Smooth muscle cell (in vitro differentiated cells): Measurements from ENCODE around the gene ELK4. TPM values are rescaled to one million over a fixed set of nuclear protein-coding genes. Genes with fewer than 3 reads are reported as not detected.
A peak's percentile ranks its signal among the peaks of the same experiment; 100 is the strongest.

Experiments
- DNase-seq: peaks from one replicate; lab custom pipeline; 2025; ENCODE audit not compliant: unreplicated experiment; lab: John Stamatoyannopoulos, UW
- H2AFZ ChIP-seq: fragments of 200-600 bp; sonication (generic); 2 replicates; pipeline ENCODE4 v1.6.0; 2016; ENCODE audit warnings: antibody characterized with exemption, low read depth, mild to moderate bottlenecking
- H3F3A ChIP-seq: fragments of 200-600 bp; sonication (generic); 2 replicates; pipeline ENCODE4 v1.6.0; 2017; ENCODE audit warnings: antibody characterized with exemption, low read depth
- H3K27ac ChIP-seq: fragments of 200-600 bp; sonication (generic); 2 replicates; pipeline ENCODE4 v1.5.1; 2016; ENCODE audit warnings: low read depth, mild to moderate bottlenecking
- H3K27me3 ChIP-seq: fragments of 200-600 bp; sonication (generic); 2 replicates; pipeline ENCODE4 v1.6.1; 2016; ENCODE audit warnings: low read depth, mild to moderate bottlenecking
- H3K36me3 ChIP-seq: fragments of 200-600 bp; sonication (generic); 2 replicates; pipeline ENCODE4 v1.5.1; 2016; ENCODE audit warnings: low read depth
- H3K4me1 ChIP-seq: fragments of 200-600 bp; sonication (generic); 2 replicates; pipeline ENCODE4 v1.5.1; 2016; ENCODE audit warnings: low read depth
- H3K4me2 ChIP-seq: fragments of 200-600 bp; sonication (generic); 2 replicates; pipeline ENCODE4 v1.6.0; 2016; ENCODE audit warnings: mild to moderate bottlenecking
- H3K4me3 ChIP-seq: fragments of 200-600 bp; sonication (generic); 2 replicates; pipeline ENCODE4 v1.5.1; 2016; ENCODE audit warnings: mild to moderate bottlenecking
- H3K79me2 ChIP-seq: fragments of 200-600 bp; sonication (generic); 2 replicates; pipeline ENCODE4 v1.6.0; 2016; ENCODE audit warnings: low read depth, mild to moderate bottlenecking
- H3K9ac ChIP-seq: fragments of 200-600 bp; sonication (generic); 2 replicates; pipeline ENCODE4 v1.6.0; 2016; ENCODE audit warnings: low read depth
- H3K9me3 ChIP-seq: fragments of 200-600 bp; sonication (generic); replicated peaks from 2 replicates; pipeline ENCODE4 v1.5.1; 2016; ENCODE audit warnings: low read depth
- H4K20me1 ChIP-seq: fragments of 200-600 bp; sonication (generic); 2 replicates; pipeline ENCODE4 v1.6.0; 2016; ENCODE audit warnings: low read depth
- CTCF ChIP-seq: fragments of 200-600 bp; sonication (generic); IDR thresholded peaks from 2 replicates; pipeline ENCODE4 v1.5.1; 2017; ENCODE audit warnings: borderline replicate concordance, mild to moderate bottlenecking, antibody characterized with exemption; ENCODE audit not compliant: insufficient read depth, poor library complexity, severe bottlenecking
- WGBS: methylation state at CpG from one replicate; pipeline ENCODE4 v1.1.7; 2016; ENCODE audit warnings: low lambda C conversion rate; 5-methylcytosine and 5-hydroxymethylcytosine counted together
- polyA plus RNA-seq: library from polyadenylated mRNA; unstranded; fragments of >200 nt; fragmentation: Nextera tagmentation; extraction: Ambion mirVana; gene quantifications from 2 replicates; pipeline ENCODE4 v1.2.1, GENCODE V29; 2016
- total RNA-seq: library from RNA; depleted of rRNA; stranded (reverse); fragments of >200 nt; gene quantifications from 2 replicates; pipeline ENCODE4 v1.2.3, GENCODE V29; 2014

ELK4 gene
- total and polyA plus RNA-seq, 2 experiments from 2014 or later: 3.7 to 15.5 TPM

- no peaks in the 10 kb centered on the region for H3K36me3 ChIP-seq
- no peak for DNase-seq
- peak overlapping the region; percentile 93 for H3K27ac ChIP-seq
- TF ChIP-seq CTCF: no peak
- no peaks in the 10 kb centered on the region for H3K9me3 ChIP-seq
- peaks cover 12% of the 10 kb centered on the region for H3K4me1 ChIP-seq
- H3K9ac ChIP-seq: peak overlapping the region; percentile 96
- H3F3A ChIP-seq: no peaks in the 10 kb centered on the region
- H3K27me3 ChIP-seq: no peaks in the 10 kb centered on the region
- H3K4me2 ChIP-seq: peak overlapping the region; percentile 89
- peak overlapping the region; percentile 77 for H3K4me3 ChIP-seq
- no peak overlapping the region for H2AFZ ChIP-seq
- WGBS: 43% methylated on average over 3 of the region's 3 CpGs
- H4K20me1 ChIP-seq: peaks cover 35% of the 10 kb centered on the region
- peaks cover 57% of the 10 kb centered on the region for H3K79me2 ChIP-seq
Measured at GRCh38 chr1:205630241-205630640, 1.6 kb downstream of the ELK4 start.

GRCh38 chr1:205629751-205630150 lies 2.1 kb downstream of the ELK4 start:
- no peak for TF ChIP-seq CTCF
- H3K4me1 ChIP-seq: peaks cover 12% of the 10 kb centered on the region
- H3K27ac ChIP-seq: peak overlapping the region; percentile 93
- peak overlapping the region; percentile 89 for H3K4me2 ChIP-seq
- peak overlapping the region; percentile 77 for H3K4me3 ChIP-seq
- H3K36me3 ChIP-seq: no peaks in the 10 kb centered on the region
- WGBS: 90% methylated on average over 6 of the region's 6 CpGs
- DNase-seq: no peak
- H3K79me2 ChIP-seq: peaks cover 62% of the 10 kb centered on the region
- no peaks in the 10 kb centered on the region for H3K27me3 ChIP-seq
- H4K20me1 ChIP-seq: peaks cover 40% of the 10 kb centered on the region
- H3F3A ChIP-seq: no peaks in the 10 kb centered on the region
- no peaks in the 10 kb centered on the region for H3K9me3 ChIP-seq
- no peak overlapping the region for H2AFZ ChIP-seq
- peak overlapping the region; percentile 96 for H3K9ac ChIP-seq

GRCh38 chr1:205627956-205628355 lies 3.9 kb downstream of the ELK4 start:
- DNase-seq: no peak
- Histone ChIP-seq H3K4me3 (no peak overlapping the region), H2AFZ (no peak overlapping the region), H4K20me1 (peaks cover 50% of the 10 kb centered on the region), H3K27ac (no peak overlapping the region), H3K4me1 (peaks cover 12% of the 10 kb centered on the region), H3F3A (no peaks in the 10 kb centered on the region), H3K27me3 (no peaks in the 10 kb centered on the region), H3K79me2 (peaks cover 78% of the 10 kb centered on the region), H3K36me3 (no peaks in the 10 kb centered on the region), H3K9me3 (no peaks in the 10 kb centered on the region), H3K9ac (no peak overlapping the region), H3K4me2 (no peak overlapping the region)
- no peak for TF ChIP-seq CTCF
- 98% methylated on average over 8 of the region's 8 CpGs for WGBS

GRCh38 chr1:205626216-205626615 lies 5.6 kb downstream of the ELK4 start:
- Histone ChIP-seq H3K9me3 (no peaks in the 10 kb centered on the region), H3K4me2 (no peak overlapping the region), H3K36me3 (peaks cover 4% of the 10 kb centered on the region), H3F3A (no peaks in the 10 kb centered on the region), H3K79me2 (peaks cover 85% of the 10 kb centered on the region), H2AFZ (no peak overlapping the region), H3K27me3 (no peaks in the 10 kb centered on the region), H3K27ac (no peak overlapping the region), H3K4me3 (no peak overlapping the region), H3K4me1 (peaks cover 12% of the 10 kb centered on the region), H3K9ac (no peak overlapping the region), H4K20me1 (peaks cover 50% of the 10 kb centered on the region)
- WGBS: 93% methylated on average over 3 of the region's 3 CpGs
- TF ChIP-seq CTCF: no peak
- DNase-seq: no peak
